ENCODE data around the gene CAST.
"Not testable (repeated sequence)": the region's sequence is repeated elsewhere in the genome, so short reads cannot be mapped to it uniquely, and the experiment has no call there.

The CAST gene

GRCh38 chr5:96789794-96790330, 127.7 kb downstream of the CAST start:
- TF ChIP-seq CTCF (IDR thresholded peaks at IDR 0.05; ENCODE audit: low read depth, low read length, missing control alignments): no peak
- DNase-seq (ENCODE audit: low read depth): no peak

GRCh38 chr5:96790961-96791504, 128.9 kb downstream of the CAST start:
- no peak for TF ChIP-seq CTCF (IDR thresholded peaks at IDR 0.05; ENCODE audit: low read depth, low read length, missing control alignments)
- H3K4me3 ChIP-seq (ENCODE audit: low read depth, low read length): no peak overlapping the region
- no peak for DNase-seq (ENCODE audit: low read depth)

More at GRCh38 chr5:96789794-96790330, 127.7 kb downstream of the CAST start:
- no peak overlapping the region for H3K4me3 ChIP-seq (ENCODE audit: low read depth, low read length)

GRCh38 chr5:96794757-96795156, 132.6 kb downstream of the CAST start:
- DNase-seq (ENCODE audit: low read depth): no peak

GRCh38 chr5:96795626-96796025, 133.4 kb downstream of the CAST start:
- H3K4me3 ChIP-seq (ENCODE audit: low read depth, low read length): no peak overlapping the region
- no peak for DNase-seq (ENCODE audit: low read depth)
- no peak for TF ChIP-seq CTCF (IDR thresholded peaks at IDR 0.05; ENCODE audit: low read depth, low read length, missing control alignments)

More at GRCh38 chr5:96794757-96795156, 132.6 kb downstream of the CAST start:
- TF ChIP-seq CTCF (IDR thresholded peaks at IDR 0.05; ENCODE audit: low read depth, low read length, missing control alignments): no peak
- H3K4me3 ChIP-seq (ENCODE audit: low read depth, low read length): no peak overlapping the region

- H3K4me3 ChIP-seq (ENCODE audit: low read depth, low read length): no peak overlapping the region
- no peak for TF ChIP-seq CTCF (IDR thresholded peaks at IDR 0.05; ENCODE audit: low read depth, low read length, missing control alignments)
- DNase-seq (ENCODE audit: low read depth): no peak
These were observed 134.3 kb downstream of the CAST start for GRCh38 chr5:96796434-96796833.

- DNase-seq (ENCODE audit: low read depth): not testable (repeated sequence)
These were observed 139.5 kb downstream of the CAST start for GRCh38 chr5:96801718-96802117.

GRCh38 chr5:96807075-96807654, 145.0 kb downstream of the CAST start:
- peak overlapping the region; percentile 81 for H3K4me3 ChIP-seq (ENCODE audit: low read depth, low read length)
- no peak for TF ChIP-seq CTCF (IDR thresholded peaks at IDR 0.05; ENCODE audit: low read depth, low read length, missing control alignments)
- DNase-seq (ENCODE audit: low read depth): no peak

More at GRCh38 chr5:96801718-96802117, 139.5 kb downstream of the CAST start:
- H3K4me3 ChIP-seq (ENCODE audit: low read depth, low read length): not testable (repeated sequence)

All from GM12864 (cell line).